Activated CD4-positive, alpha-beta T cell treated with anti-CD3 and anti-CD28 coated beads for 36 hours (primary cell): ENCODE results near the gene LBR. TPM values are rescaled to one million over a fixed set of nuclear protein-coding genes. Genes with fewer than 3 reads are reported as not detected.

Source experiments
- ATAC-seq: fragments of 200-7000 bp; cut with Tn5 transposase; one replicate; pipeline ENCODE4 v1.10.0; 2021; ENCODE audit warnings: mild to moderate bottlenecking, moderate library complexity
- CTCF ChIA-PET: fragments of 350-600 bp; sonication (Branson Sonifier 250); formaldehyde crosslinking; loops from one replicate; lab custom pipeline; 2021; ENCODE audit warnings: antibody characterized with exemption; lab: Charles Lee
- POLR2A ChIA-PET: fragments of 350-600 bp; sonication (Branson Sonifier 250); formaldehyde crosslinking; loops from one replicate; lab custom pipeline; 2021; ENCODE audit warnings: antibody characterized with exemption, inconsistent platforms; lab: Charles Lee
- DNase-seq: peaks from one replicate; pipeline ENCODE4 v3.0.0-alpha.2; 2020
- H3K27ac Mint-ChIP-seq: one replicate; pipeline ENCODE4 v1.8.0; 2021; ENCODE audit warnings: mixed read lengths
- H3K27me3 Mint-ChIP-seq: one replicate; pipeline ENCODE4 v1.8.0; 2021; ENCODE audit warnings: mixed read lengths
- H3K36me3 Mint-ChIP-seq: one replicate; pipeline ENCODE4 v1.8.0; 2021; ENCODE audit warnings: low read depth, mixed read lengths
- H3K4me1 Mint-ChIP-seq: one replicate; pipeline ENCODE4 v1.8.0; 2021; ENCODE audit warnings: mixed read lengths
- H3K4me3 Mint-ChIP-seq: one replicate; pipeline ENCODE4 v1.8.0; 2021; ENCODE audit warnings: mild to moderate bottlenecking, moderate library complexity, mixed read lengths
- H3K9me3 Mint-ChIP-seq: one replicate; pipeline ENCODE4 v1.8.0; 2021; ENCODE audit warnings: low read depth, mixed read lengths
- intact Hi-C, 2 experiments: fragments of 100-400 bp; cut with DNase I in 1 of 2; cut with micrococcal nuclease in 1 of 2; formaldehyde crosslinking; loops; one replicate each; pipeline versions ENCODE4 v1.14.2 to v1.15.1; 2022 to 2024; cut with DNase I, micrococcal nuclease
- total RNA-seq, 2 experiments: library from RNA; stranded (reverse); gene quantifications; one replicate each; pipeline ENCODE4 v1.2.3, GENCODE V29; 2021

Gene LBR
- total RNA-seq, 2 experiments from 2014 or later = 136 to 194 TPM

DNA sequence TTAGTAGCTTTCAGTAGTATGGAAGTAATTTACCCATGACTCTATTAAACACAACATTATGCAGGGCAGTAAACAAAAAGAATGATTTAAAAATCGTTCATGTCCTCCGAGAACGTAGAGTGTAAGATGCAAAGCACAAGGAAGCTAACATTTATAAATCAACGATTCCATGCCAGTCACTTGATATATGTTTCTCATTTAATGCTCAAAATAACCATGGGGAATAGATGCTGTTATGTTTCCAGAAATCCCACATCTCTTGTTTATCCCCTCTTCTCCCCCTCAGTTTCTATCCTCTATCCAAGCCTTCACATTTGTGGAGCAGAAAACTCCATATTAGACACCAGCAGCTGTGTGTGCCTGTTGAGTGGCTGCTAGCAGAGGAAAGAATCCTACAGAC lies 52.8 kb downstream of the LBR start:
- no peaks in the 10 kb centered on the region for H3K4me1 Mint-ChIP-seq
- CTCF ChIA-PET = interaction anchor here (0.8 kb wide), 2 partner anchors 9 to 729 kb away, joined by 3 to 4 read pairs; no protein-coding TSS in a partner anchor
- POLR2A ChIA-PET = interaction anchor here (0.6 kb wide), 1 partner anchor 8 kb away, joined by 5 read pairs; no protein-coding TSS in a partner anchor
- intact Hi-C loops = no loop called here
- no peaks in the 10 kb centered on the region for H3K9me3 Mint-ChIP-seq
- no peak for DNase-seq
- no peak overlapping the region for H3K27ac Mint-ChIP-seq
- no peak for ATAC-seq
- no peak overlapping the region for H3K4me3 Mint-ChIP-seq
- no peaks in the 10 kb centered on the region for H3K27me3 Mint-ChIP-seq
- no peaks in the 10 kb centered on the region for H3K36me3 Mint-ChIP-seq

DNA sequence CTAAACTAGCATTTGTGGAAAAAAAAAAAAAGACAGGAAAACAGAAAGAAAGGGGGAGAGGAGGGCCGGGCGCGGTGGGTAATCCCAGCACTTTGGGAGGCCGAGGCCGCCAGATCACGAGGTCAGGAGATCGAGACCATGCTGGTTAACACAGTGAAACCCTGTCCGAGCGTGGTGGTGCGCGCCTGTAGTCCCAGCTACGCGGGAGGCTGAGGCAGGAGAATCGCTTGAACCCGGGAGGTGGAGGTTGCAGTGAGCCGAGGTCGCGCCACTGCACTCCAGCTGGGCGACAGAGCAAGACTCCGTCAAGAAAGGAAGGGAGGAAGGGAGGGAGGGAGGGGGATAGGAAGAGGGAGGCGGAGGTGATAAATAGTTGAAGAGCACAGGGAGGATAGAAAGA lies 54.7 kb downstream of the LBR start:
- DNase-seq (no peak), ATAC-seq (no peak)
- Mint-ChIP-seq H3K4me3 (no peak overlapping the region), H3K27me3 (no peaks in the 10 kb centered on the region), H3K27ac (no peak overlapping the region), H3K4me1 (no peaks in the 10 kb centered on the region), H3K36me3 (no peaks in the 10 kb centered on the region), H3K9me3 (no peaks in the 10 kb centered on the region)
- intact Hi-C loops = no loop called here
- ChIA-PET POLR2A (no interaction called here), CTCF (interaction anchor here (0.8 kb wide), 1 partner anchor 365 kb away, joined by 3 read pairs; no protein-coding TSS in a partner anchor)

DNA sequence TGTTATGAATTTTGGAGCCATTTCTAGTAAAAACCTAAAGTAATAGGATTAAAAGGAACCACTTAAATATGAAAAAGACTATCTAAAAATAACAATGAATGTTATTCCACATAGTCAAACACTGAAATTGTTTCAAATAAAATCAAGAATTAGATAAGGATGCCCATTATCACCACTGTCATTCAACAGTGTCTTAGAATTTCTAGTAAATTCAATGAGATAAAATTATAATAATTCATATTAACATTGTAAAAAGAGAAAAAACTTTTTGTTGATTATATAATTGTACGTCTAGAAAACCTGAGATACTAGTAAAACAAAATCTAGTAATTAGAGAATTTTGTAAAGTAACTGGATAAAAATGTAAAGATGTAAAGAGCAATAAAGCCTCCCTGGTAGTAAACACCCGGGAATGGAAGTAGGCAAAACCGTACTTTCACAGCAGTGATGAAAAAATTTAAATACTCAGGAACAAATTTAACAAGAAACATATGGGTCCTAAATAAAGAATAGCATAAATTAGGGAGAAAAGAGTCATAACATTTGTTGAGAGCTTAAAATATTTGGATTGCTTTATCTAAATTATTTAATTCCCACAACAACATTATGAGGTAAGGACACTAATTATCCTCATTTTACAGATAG lies 56.4 kb downstream of the LBR start:
- no peaks in the 10 kb centered on the region for H3K36me3 Mint-ChIP-seq
- no peak overlapping the region for H3K4me3 Mint-ChIP-seq
- intact Hi-C loops = no loop called here
- POLR2A ChIA-PET = no interaction called here
- H3K4me1 Mint-ChIP-seq = no peaks in the 10 kb centered on the region
- H3K27me3 Mint-ChIP-seq = peaks cover 3% of the 10 kb centered on the region
- ATAC-seq = no peak
- H3K27ac Mint-ChIP-seq = no peak overlapping the region
- no peak for DNase-seq
- no peaks in the 10 kb centered on the region for H3K9me3 Mint-ChIP-seq
- CTCF ChIA-PET = interaction anchor here (0.6 kb wide), 1 partner anchor 40 kb away, joined by 4 read pairs; no protein-coding TSS in a partner anchor

DNA sequence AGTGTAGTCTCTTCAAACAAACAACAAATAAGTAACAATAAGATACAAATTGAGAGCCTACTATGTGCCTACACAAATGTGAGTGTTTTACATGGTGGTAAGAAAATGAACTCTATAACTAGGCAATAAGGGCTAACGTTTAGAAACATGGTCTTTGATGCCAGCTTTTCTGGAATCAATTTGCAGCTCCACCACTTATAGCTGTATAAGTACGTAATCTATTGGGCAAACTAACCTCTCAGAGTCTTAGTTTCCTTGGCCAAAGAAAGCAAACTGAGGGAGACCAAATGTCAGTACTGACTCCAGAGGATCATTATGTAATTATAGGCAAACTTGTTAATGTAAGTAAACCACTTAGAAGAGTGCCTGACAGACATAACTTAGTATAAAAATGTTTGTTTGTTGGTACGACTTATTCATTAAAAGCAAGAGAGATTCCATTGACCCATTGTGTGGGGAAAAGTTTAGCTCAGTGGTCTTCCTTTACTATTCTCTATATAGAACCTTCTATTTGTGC lies 59.7 kb downstream of the LBR start:
- Mint-ChIP-seq H3K4me1 (no peaks in the 10 kb centered on the region), H3K4me3 (no peak overlapping the region), H3K36me3 (no peaks in the 10 kb centered on the region), H3K27me3 (peaks cover 3% of the 10 kb centered on the region), H3K27ac (no peak overlapping the region), H3K9me3 (no peaks in the 10 kb centered on the region)
- DNase-seq (no peak), ATAC-seq (no peak)
- ChIA-PET POLR2A (no interaction called here), CTCF (no interaction called here)
- intact Hi-C loops = no loop called here

DNA sequence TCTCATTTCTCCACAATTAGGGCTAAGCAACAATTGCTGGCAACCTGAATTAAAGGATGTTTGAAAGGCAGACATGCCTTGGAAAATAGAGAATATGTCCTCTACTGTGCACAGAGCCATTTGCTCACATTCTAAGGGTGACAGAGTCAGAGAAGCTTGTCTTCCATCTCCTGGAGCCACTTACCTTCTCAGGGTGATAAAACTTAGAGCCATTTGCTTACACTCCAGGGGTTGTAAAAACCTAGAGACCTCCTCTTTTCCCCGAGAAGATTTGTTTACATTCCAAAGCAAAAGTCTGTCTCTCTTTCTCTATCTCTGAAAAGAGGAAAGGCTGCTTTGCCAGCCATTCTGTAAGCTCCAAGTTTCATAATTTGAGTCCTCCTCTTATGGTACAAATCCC lies 61.3 kb downstream of the LBR start:
- Mint-ChIP-seq H3K27me3 (peaks cover 3% of the 10 kb centered on the region), H3K9me3 (no peaks in the 10 kb centered on the region), H3K4me3 (no peak overlapping the region), H3K36me3 (no peaks in the 10 kb centered on the region), H3K27ac (no peak overlapping the region), H3K4me1 (no peaks in the 10 kb centered on the region)
- intact Hi-C loops = no loop called here
- CTCF ChIA-PET = no interaction called here
- DNase-seq (no peak), ATAC-seq (no peak)
- POLR2A ChIA-PET = interaction anchor here (0.6 kb wide), 1 partner anchor 9 kb away, joined by 5 read pairs; no protein-coding TSS in a partner anchor

DNA sequence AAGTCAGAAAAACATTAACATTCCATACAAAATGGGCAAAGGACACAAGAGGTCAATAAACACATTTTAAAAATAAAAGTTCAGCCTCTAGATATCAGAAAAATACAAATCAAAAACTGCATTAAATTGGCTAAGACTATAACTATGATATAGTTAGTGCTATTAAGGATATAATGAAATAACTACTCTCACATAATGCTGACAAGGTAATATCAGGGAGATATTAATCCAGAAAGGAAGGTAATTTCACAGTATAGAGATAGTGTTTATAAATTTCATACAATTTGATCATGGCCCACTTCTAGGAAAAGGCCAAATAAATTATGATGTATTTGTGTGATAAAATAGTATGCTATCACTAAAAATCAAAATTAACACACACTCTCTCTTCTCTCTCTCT lies 61.8 kb downstream of the LBR start:
- Mint-ChIP-seq H3K27me3 (peaks cover 3% of the 10 kb centered on the region), H3K27ac (no peak overlapping the region), H3K4me1 (no peaks in the 10 kb centered on the region), H3K9me3 (no peaks in the 10 kb centered on the region), H3K36me3 (no peaks in the 10 kb centered on the region), H3K4me3 (no peak overlapping the region)
- intact Hi-C loops = no loop called here
- DNase-seq (no peak), ATAC-seq (no peak)
- POLR2A ChIA-PET = no interaction called here
- CTCF ChIA-PET = no interaction called here

DNA sequence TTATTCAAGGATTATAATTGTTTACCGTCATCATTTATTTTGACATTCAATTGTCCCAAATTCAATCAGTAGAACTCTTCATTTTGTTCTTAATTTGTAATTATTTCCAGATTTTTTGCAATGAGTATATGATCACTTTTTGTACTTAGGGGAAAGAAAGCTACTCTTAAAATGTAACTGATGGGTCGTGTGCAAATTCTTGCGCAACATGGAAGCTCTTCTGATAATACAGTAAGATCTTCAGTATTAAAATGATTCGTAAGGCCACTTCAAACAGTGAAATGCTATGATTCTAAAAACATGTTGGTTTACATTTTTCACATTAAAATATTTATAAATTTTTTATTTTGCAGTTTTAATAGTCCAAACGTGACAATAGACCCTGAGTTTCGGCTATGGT lies 63.4 kb downstream of the LBR start:
- no peak for ATAC-seq
- ChIA-PET POLR2A (no interaction called here), CTCF (interaction anchor here (0.7 kb wide), 2 partner anchors 23 to 655 kb away, joined by 3 read pairs; no protein-coding TSS in a partner anchor)
- Mint-ChIP-seq H3K4me1 (no peaks in the 10 kb centered on the region), H3K36me3 (no peaks in the 10 kb centered on the region), H3K4me3 (no peak overlapping the region), H3K27ac (no peak overlapping the region), H3K9me3 (no peaks in the 10 kb centered on the region), H3K27me3 (peaks cover 3% of the 10 kb centered on the region)
- DNase-seq = no peak
- intact Hi-C loops = no loop called here

DNA sequence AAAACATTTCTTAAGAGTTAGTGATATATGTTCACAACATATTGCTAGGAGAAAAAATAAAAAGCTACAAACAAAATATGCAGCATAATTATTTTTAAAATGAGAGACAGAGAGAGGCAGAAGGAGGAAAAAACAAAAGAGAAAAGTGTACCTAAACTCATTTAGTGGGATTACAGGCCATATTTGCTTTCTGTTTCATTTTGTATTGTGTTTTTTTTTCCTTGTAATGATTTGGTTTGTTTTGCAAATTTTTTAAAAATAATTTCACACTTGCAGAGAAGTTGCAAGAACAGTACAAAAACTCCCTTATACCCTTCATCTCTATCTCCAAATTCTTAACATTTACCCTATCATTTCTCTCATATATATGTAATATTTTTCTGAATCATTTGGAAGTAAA lies 65.0 kb downstream of the LBR start:
- Mint-ChIP-seq H3K4me1 (no peaks in the 10 kb centered on the region), H3K9me3 (no peaks in the 10 kb centered on the region), H3K4me3 (no peak overlapping the region), H3K27ac (no peak overlapping the region), H3K36me3 (no peaks in the 10 kb centered on the region), H3K27me3 (peaks cover 9% of the 10 kb centered on the region)
- ChIA-PET CTCF (interaction anchor here (1.6 kb wide), 1 partner anchor 112 kb away, joined by 5 read pairs; no protein-coding TSS in a partner anchor), POLR2A (no interaction called here)
- intact Hi-C loops = no loop called here
- ATAC-seq (no peak), DNase-seq (no peak)

DNA sequence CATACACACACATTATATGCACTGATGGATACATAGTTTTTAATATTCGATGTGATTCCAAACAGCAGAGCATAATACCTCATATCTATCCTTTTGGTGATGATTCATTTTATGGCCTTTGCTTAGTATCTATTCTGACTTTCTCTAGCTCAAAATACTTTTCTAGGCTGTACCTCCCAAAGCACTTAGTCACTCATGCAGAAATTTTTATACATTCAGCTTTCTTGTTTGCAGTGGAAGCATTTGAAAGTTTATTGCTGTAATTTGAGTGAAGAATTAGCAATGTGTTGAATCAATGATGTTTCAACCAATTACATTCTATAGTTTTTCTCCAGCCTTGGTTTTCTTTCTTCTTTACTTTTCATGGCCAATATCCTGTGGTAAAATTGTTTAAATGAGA lies 66.7 kb downstream of the LBR start:
- Mint-ChIP-seq H3K9me3 (no peaks in the 10 kb centered on the region), H3K27ac (no peak overlapping the region), H3K4me3 (no peak overlapping the region), H3K36me3 (no peaks in the 10 kb centered on the region), H3K4me1 (no peaks in the 10 kb centered on the region), H3K27me3 (peaks cover 6% of the 10 kb centered on the region)
- ChIA-PET CTCF (no interaction called here), POLR2A (no interaction called here)
- intact Hi-C loops = no loop called here
- no peak for ATAC-seq
- DNase-seq = no peak

DNA sequence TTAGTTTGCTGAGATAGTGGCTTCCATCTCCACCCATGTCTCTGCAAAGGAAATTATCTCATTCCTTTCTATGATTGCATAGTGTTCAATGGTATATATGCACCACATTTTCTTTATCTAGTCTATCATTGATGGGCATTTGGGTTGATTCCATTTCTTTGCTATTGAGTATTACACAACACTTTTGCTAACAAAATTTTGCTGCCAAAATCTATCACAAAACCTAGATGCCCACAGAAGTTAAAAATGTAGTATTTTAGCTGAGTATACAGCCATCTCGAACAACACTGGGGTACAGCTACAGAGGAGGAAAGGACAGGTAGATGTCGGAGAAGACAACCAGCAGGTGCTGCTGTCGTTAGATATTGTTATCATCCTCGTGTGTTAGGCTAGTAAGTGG lies 67.7 kb downstream of the LBR start:
- Mint-ChIP-seq H3K4me1 (no peaks in the 10 kb centered on the region), H3K27ac (no peak overlapping the region), H3K9me3 (no peaks in the 10 kb centered on the region), H3K27me3 (peaks cover 6% of the 10 kb centered on the region), H3K4me3 (no peak overlapping the region), H3K36me3 (no peaks in the 10 kb centered on the region)
- no peak for ATAC-seq
- intact Hi-C loops = no loop called here
- DNase-seq = no peak
- ChIA-PET POLR2A (no interaction called here), CTCF (interaction anchor here (0.6 kb wide), 1 partner anchor 112 kb away, joined by 3 read pairs; no protein-coding TSS in a partner anchor)

DNA sequence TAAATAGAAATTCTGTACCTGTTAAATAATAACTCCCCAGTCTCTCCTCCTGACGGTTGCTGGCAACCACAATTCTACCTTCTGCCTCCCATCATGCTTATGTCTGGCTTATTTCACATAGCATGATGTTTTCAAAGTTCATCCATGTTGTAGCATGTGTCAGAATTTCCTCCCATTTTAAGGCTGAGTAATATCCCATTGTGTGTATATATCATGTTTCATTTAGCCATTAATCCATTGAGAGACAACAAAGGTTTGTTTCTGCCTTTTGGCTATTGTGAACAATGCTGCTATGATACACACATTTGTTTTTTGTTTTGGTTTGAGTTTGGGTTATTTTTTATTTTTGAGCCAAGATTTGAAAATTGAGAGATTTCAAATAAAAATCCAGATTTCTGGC lies 72.0 kb downstream of the LBR start:
- ATAC-seq = no peak
- Mint-ChIP-seq H3K27ac (no peak overlapping the region), H3K4me3 (no peak overlapping the region), H3K36me3 (no peaks in the 10 kb centered on the region), H3K9me3 (no peaks in the 10 kb centered on the region), H3K27me3 (peaks cover 8% of the 10 kb centered on the region), H3K4me1 (no peaks in the 10 kb centered on the region)
- no peak for DNase-seq
- POLR2A ChIA-PET = no interaction called here
- CTCF ChIA-PET = no interaction called here
- intact Hi-C loops = no loop called here

DNA sequence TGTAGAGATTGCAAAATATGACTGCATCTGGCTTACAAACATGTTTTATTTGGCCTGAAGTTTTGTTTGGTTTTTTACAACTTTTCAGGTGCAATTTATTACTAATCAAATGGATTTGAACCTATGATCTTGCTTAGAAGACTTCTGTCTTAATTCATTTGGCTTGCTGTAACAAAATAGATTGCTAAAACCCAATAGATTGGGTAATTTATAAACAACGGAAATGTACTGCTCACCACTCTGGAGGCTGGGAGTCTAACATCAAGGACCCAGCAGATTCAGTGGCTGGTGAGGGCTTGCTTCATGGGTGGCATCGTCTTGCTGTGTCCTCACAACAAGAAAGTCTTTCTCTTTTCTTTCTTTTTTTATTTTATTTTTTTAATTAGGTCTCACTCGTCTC lies 72.9 kb downstream of the LBR start:
- Mint-ChIP-seq H3K27ac (no peak overlapping the region), H3K36me3 (no peaks in the 10 kb centered on the region), H3K9me3 (no peaks in the 10 kb centered on the region), H3K4me3 (no peak overlapping the region), H3K27me3 (peaks cover 10% of the 10 kb centered on the region), H3K4me1 (no peaks in the 10 kb centered on the region)
- DNase-seq = no peak
- CTCF ChIA-PET = no interaction called here
- intact Hi-C loops = no loop called here
- ATAC-seq = no peak
- POLR2A ChIA-PET = no interaction called here
